SU-DHL-6 (cell line): ENCODE data around the gene GOLPH3.

ENCODE experiments used
- H2AFZ ChIP-seq: fragments of 200-600 bp; sonication (generic); 2 replicates; pipeline ENCODE4 v1.6.1; 2014; ENCODE audit warnings: low read depth, mild to moderate bottlenecking, moderate library complexity, mixed read lengths, antibody characterized with exemption, low read length; ENCODE audit not compliant: severe bottlenecking
- H3F3A ChIP-seq: fragments of 200-600 bp; shearing (Covaris generic); 2 replicates; pipeline ENCODE4 v1.6.0; 2016; ENCODE audit warnings: antibody characterized with exemption, mild to moderate bottlenecking; ENCODE audit not compliant: insufficient read depth
- H3K27ac ChIP-seq: fragments of 200-600 bp; sonication (generic); 2 replicates; pipeline ENCODE4 v1.5.1; 2016; ENCODE audit warnings: low read depth, mild to moderate bottlenecking, low read length, moderate library complexity, mixed read lengths
- H3K27me3 ChIP-seq: fragments of 200-600 bp; sonication (generic), shearing (Covaris generic); 2 replicates; pipeline ENCODE4 v1.6.0; 2014; ENCODE audit warnings: mild to moderate bottlenecking, low read length
- H3K36me3 ChIP-seq: fragments of 200-600 bp; sonication (generic); 2 replicates; pipeline ENCODE4 v1.6.1; 2014; ENCODE audit warnings: mild to moderate bottlenecking, low read length, mixed read lengths
- H3K4me2 ChIP-seq: fragments of 300-600, 200-600 bp; shearing (Covaris generic), sonication (generic); 2 replicates; pipeline ENCODE4 v1.6.0; 2014; ENCODE audit warnings: low read length, low read depth, mild to moderate bottlenecking; ENCODE audit not compliant: poor library complexity, severe bottlenecking
- H3K4me3 ChIP-seq: fragments of 200-600 bp; sonication (generic); 2 replicates; pipeline ENCODE4 v1.5.1; 2014; ENCODE audit warnings: antibody characterized with exemption, low read length, mild to moderate bottlenecking, mixed read lengths; ENCODE audit not compliant: insufficient read depth, poor library complexity, severe bottlenecking
- H3K79me2 ChIP-seq: fragments of 200-600 bp; sonication (generic); 2 replicates; pipeline ENCODE4 v1.6.1; 2014; ENCODE audit warnings: mild to moderate bottlenecking, low read length, moderate library complexity; ENCODE audit not compliant: insufficient read depth
- H3K9ac ChIP-seq: fragments of 200-600 bp; sonication (generic); 2 replicates; pipeline ENCODE4 v1.7.0; 2014; ENCODE audit warnings: mild to moderate bottlenecking, low read length
- H3K9me2 ChIP-seq: fragments of 200-600 bp; sonication (generic); replicated peaks from 2 replicates; pipeline ENCODE4 v1.6.1; 2014; ENCODE audit warnings: low read length; ENCODE audit not compliant: insufficient read depth
- H3K9me3 ChIP-seq: fragments of 200-600 bp; sonication (generic); 2 replicates; pipeline ENCODE4 v1.6.1; 2014; ENCODE audit warnings: low read length, mixed read lengths; ENCODE audit not compliant: insufficient read depth
- H4K20me1 ChIP-seq: fragments of 200-600 bp; sonication (generic); 2 replicates; pipeline ENCODE4 v1.6.1; 2014; ENCODE audit warnings: low read depth, mild to moderate bottlenecking, antibody characterized with exemption, low read length, moderate library complexity, mixed read lengths
- EZH2phosphoT487 ChIP-seq: fragments of 200-600 bp; sonication (generic), shearing (Covaris generic); conservative IDR thresholded peaks from 2 replicates; pipeline ENCODE4 v1.6.1; 2018; ENCODE audit warnings: mild to moderate bottlenecking, antibody characterized with exemption, low read length, moderate library complexity, mixed read lengths
- TF ChIP-seq, protein P1 (sequence below): fragments of 200-600 bp; sonication (generic); IDR thresholded peaks from one replicate; pipeline ENCODE4 v1.5.1; 2017; ENCODE audit warnings: antibody characterized with exemption, mild to moderate bottlenecking, low read length, moderate library complexity; ENCODE audit not compliant: insufficient read depth, poor library complexity, severe bottlenecking

Gene GOLPH3

DNA sequence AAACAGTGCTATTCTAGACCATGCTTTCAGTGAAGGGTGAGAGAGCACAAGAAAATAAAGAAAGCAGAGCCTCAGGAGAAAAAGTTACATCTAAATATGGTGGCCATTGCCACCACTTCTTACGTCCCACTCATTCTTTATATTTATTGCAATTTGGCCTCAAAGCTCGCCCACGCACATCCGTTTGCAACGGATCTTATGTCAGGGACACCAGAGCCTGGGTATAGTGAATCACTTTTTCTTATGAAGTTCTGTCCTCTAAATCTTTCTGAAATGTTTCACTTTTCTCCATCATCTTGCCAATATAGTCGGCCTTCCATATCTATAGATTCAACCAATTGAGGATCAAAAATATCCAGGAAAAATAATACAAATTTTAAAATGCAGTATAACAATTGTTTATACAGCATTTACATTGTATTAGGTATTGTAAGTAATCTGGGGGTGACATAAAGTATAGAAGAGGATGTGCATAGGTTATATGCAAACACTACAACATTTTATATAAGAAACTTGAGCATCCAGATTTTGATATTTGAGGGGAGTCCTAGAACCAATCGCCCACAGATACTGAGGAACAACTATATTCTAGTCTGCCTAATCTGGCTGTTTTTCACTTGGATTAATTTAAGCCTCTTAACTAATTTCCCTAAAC, 35.2 kb downstream of the GOLPH3 start:
- no peak overlapping the region for H3K27ac ChIP-seq
- peaks cover 27% of the 10 kb centered on the region for H3K79me2 ChIP-seq

DNA sequence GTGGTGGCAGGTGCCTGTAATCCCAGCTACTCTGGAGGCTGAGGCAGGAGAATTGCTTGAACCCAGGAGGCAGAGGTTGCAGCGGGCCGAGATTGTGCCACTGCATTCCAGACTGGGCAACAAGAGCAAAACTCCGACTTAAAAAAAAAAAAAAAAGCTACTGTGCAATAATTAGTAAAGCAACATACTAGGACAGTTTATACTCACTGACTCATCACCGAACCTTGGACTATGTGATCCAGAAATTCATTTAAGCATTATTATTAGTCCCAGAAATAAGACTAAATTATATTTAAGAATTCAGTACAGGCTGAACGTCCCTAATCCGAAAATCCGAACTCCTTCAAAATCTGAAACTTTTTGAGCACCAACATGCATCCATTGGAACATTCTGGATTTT, 37.8 kb downstream of the GOLPH3 start:
- H3F3A ChIP-seq: no peaks in the 10 kb centered on the region; the same call in 1 of the 2 replicates
- H3K27ac ChIP-seq: no peak overlapping the region
- H3K9ac ChIP-seq: no peak overlapping the region
- no peak overlapping the region for H3K4me3 ChIP-seq
- H3K4me2 ChIP-seq: no peak overlapping the region
- H3K79me2 ChIP-seq: peaks cover 25% of the 10 kb centered on the region
- no peaks in the 10 kb centered on the region for H3K9me3 ChIP-seq
- peaks cover 23% of the 10 kb centered on the region; the same call in 1 of the 2 replicates for H3K36me3 ChIP-seq
- no peaks in the 10 kb centered on the region for H4K20me1 ChIP-seq
- H2AFZ ChIP-seq: no peak overlapping the region
- no peaks in the 10 kb centered on the region for H3K9me2 ChIP-seq
- TF ChIP-seq, protein P1, sequence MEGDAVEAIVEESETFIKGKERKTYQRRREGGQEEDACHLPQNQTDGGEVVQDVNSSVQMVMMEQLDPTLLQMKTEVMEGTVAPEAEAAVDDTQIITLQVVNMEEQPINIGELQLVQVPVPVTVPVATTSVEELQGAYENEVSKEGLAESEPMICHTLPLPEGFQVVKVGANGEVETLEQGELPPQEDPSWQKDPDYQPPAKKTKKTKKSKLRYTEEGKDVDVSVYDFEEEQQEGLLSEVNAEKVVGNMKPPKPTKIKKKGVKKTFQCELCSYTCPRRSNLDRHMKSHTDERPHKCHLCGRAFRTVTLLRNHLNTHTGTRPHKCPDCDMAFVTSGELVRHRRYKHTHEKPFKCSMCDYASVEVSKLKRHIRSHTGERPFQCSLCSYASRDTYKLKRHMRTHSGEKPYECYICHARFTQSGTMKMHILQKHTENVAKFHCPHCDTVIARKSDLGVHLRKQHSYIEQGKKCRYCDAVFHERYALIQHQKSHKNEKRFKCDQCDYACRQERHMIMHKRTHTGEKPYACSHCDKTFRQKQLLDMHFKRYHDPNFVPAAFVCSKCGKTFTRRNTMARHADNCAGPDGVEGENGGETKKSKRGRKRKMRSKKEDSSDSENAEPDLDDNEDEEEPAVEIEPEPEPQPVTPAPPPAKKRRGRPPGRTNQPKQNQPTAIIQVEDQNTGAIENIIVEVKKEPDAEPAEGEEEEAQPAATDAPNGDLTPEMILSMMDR: no peak
- no peak for TF ChIP-seq EZH2phosphoT487
- H3K27me3 ChIP-seq: no peaks in the 10 kb centered on the region

More for the DNA sequence above, 35.2 kb downstream of the GOLPH3 start:
- Histone ChIP-seq H3K27me3 (no peaks in the 10 kb centered on the region), H4K20me1 (no peaks in the 10 kb centered on the region), H3K9me3 (no peaks in the 10 kb centered on the region), H3K9me2 (no peaks in the 10 kb centered on the region), H3K4me2 (no peak overlapping the region), H3K9ac (no peak overlapping the region), H3K4me3 (no peak overlapping the region), H3F3A (no peaks in the 10 kb centered on the region), H2AFZ (no peak overlapping the region), H3K36me3 (peaks cover 18% of the 10 kb centered on the region; the same call in 1 of the 2 replicates)
- TF ChIP-seq EZH2phosphoT487: no peak
- TF ChIP-seq, protein P1: no peak

DNA sequence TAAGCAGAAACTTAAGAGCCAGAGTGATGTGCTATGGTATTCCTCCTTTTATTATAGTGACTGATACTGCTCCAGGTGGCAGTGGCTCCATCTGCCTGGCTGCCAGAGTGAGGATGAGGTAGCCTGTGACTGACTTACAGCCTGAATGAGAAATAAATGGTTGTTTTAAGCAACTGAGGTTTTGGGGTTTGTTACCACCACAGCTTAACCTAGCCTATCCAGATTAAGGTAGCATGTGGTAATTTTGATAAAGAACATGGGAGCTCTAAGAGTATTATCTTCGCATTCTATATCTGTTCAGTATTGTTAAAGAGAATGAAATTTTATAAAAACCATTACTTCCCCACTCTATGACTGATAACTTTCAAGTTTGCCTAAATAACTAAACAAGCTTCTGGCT, 39.0 kb downstream of the GOLPH3 start:
- Histone ChIP-seq H3F3A (no peaks in the 10 kb centered on the region; the same call in 1 of the 2 replicates), H3K9me3 (no peaks in the 10 kb centered on the region), H2AFZ (no peak overlapping the region), H3K79me2 (peaks cover 31% of the 10 kb centered on the region), H3K36me3 (peaks cover 25% of the 10 kb centered on the region; the same call in 1 of the 2 replicates), H3K9ac (no peak overlapping the region), H3K27ac (no peak overlapping the region), H3K27me3 (no peaks in the 10 kb centered on the region), H4K20me1 (no peaks in the 10 kb centered on the region), H3K4me3 (no peak overlapping the region), H3K4me2 (no peak overlapping the region), H3K9me2 (no peaks in the 10 kb centered on the region)
- TF ChIP-seq, protein P1: no peak
- no peak for TF ChIP-seq EZH2phosphoT487
